Islet precursor cell (in vitro differentiated cells): ENCODE data around the gene SH3YL1.

Experiments used
- DNase-seq: peaks from one replicate; pipeline ENCODE4 v3.0.0-alpha.2; 2018

The SH3YL1 gene

DNA sequence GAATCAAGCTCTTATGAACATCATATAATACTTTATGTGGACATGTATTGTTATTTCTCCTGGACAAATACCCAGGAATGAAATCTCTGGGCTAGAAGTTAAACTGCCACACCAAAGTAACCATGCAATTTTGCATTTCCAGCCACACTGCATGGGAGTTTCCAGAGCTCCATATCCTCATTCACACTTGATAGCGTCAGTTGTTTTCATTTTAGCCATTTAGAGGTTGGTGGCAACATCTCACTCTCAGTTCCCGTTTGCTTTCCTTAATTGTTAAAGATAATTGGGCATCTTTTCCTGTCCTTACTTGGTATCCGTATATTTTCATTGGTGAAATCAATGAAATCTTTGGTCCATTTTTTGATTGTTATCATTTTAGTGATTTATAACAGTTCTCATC, 47.8 kb downstream of the SH3YL1 start:
- DNase-seq = no peak

DNA sequence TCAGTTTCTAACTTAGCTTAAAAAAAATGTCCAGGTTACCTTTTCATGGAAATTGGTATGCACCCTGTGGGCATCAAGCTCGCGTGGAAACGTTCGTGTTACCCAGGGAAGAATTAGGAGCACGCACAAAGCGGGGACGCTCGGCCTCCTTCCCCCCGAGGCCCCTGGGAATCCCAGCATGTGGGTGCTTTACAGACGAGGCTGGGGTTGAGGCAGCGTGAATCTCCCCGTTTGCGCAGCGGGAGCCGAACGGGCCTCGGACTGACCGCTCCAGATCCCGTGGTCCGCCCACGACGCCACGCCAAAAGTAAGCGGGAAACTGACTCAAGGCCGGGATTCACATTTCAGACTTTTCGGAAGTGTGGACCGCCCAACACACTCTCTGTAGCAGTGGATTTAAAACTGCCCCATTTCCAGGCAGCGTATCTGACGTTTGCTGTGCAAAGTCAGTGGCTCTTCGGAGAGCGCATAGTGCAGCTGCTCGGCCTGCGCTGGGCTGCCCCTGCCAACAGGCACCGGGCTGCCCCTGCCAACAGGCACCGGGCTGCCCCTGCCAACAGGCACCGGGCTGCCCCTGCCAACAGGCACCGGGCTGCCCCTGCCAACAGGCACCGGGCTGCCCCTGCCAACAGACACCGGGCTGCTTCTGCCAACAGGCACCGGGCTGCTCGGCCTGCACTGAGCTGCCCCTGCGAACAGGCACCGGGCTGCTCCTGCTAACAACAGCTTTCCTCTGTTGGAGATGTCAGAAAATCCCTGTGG, 49.7 kb downstream of the SH3YL1 start:
- DNase-seq = no peak

DNA sequence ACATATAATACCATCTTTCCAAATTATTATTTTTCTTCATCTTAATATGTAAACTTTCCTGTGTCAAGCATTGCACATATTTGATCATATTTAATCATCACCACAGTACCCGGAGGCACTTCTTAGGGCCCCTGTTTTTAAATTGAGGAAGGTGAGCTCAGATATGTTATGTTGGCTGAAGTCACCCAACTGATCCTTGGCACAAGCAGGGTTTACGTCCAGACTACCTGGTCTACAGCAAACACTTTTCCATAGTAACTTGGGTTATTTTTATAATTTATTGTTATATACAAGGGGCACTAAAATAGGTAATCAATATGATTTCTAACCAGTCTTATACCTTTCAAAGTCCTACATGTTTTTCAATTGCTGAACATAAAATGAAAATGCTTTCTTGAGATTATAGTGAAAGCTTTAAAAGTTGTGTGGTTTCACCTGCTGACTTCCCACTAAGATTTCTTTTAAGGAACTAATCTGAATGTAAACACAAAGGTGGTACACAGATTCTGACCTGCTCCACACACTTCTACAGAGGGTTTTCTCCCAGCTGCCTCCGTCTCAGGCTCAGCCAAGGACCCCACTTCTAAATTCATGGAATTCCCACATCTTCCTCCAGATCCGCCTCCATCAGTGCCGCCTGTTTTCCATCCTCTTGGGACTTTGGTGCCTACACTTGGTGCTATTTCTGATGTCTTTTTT, 52.2 kb downstream of the SH3YL1 start:
- DNase-seq = no peak

DNA sequence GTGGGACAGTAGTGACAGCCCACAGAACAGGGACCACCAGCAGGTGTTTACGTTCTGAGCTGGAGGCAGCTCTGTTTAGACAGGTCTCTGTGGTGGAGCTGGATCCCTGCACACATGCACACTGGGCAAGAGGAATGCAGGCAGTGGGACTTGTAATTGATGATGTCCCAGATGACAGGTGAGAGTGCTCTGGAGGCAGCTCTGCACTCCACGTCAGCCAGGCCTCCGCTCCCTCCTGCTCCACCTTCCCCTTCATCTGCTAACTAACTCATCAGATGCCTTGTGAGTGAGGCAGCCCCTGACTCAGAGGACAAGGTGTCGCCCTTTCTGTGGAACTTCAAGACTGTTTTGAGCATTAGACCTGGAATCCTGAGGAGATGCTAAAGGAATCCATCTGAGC, 53.2 kb downstream of the SH3YL1 start:
- DNase-seq = peak; percentile 71

DNA sequence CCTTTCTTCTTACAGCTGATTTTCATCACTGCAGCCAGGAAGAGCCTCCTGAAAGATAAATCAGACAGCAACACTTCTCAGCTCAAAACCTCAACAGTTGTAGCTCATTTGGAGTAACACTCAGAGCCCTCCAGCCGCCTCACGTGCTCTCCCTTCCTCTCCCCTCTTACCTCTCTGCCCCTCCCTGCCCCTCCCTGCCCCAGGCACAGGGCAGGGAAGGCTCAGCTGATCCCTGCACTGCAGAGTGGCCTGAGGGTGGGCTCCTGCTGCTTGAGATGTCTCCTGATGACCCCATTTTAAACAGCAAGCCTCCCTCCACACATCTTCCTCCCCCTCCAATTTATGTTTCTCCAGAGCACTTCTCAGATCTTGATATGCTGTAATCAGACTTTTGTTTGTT, 54.4 kb downstream of the SH3YL1 start:
- DNase-seq = no peak

DNA sequence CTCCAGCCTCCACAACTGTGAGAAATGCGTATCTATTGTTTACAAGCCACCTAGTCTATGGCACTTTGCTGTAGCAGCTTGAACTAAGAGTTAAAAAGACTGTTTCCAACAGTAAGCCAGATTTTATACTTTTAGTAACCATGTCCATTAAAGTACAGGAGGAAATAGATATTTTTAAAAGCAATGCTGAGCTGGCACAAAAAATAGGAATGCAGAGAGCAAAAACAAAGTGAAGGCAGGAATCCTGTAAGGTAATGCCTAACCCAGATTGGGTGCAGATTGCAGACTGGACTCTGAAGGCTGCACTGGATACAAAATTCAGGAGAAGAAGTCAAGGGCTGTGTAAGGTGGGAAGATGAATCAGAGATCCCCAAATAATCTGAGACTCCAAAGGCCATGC, 55.5 kb downstream of the SH3YL1 start:
- DNase-seq = no peak

DNA sequence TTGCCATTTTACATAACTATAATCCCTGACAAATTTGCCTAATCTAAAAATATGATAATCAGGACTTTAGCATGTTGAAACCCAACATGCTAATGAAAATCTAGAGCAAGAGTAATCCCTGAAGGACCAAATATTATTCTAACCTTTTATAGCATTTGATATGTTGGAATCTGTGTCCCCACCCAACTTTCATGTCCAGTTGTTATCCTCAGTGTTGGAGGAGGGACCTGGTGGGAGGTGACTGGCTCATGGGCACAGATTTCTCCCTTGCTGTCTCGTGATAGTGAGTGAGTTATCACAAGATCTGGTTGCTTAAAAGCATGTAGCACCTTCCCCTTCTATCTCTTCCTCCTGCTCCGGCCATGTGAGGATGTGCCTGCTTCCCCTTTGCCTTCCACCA, 59.8 kb downstream of the SH3YL1 start:
- DNase-seq = no peak

DNA sequence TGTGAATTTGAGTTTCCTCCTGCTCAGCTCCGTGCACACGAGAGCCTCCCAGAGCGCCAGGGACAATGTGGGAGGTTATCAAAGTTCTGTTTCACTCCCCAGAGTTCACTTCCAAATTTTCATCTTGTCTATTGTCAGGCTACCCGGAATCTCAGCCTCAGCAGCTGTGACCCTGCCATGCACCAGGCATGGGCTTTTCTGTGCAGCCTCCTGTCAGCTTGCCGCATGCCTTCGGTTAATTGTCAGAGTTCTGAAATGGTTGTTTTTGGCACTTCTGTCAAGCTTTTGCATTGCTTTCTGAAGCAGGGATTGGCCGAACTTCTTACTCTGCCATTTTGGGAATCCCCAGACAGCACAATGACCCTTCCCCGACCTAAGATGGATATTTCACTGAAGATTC, 60.4 kb downstream of the SH3YL1 start:
- DNase-seq = no peak

DNA sequence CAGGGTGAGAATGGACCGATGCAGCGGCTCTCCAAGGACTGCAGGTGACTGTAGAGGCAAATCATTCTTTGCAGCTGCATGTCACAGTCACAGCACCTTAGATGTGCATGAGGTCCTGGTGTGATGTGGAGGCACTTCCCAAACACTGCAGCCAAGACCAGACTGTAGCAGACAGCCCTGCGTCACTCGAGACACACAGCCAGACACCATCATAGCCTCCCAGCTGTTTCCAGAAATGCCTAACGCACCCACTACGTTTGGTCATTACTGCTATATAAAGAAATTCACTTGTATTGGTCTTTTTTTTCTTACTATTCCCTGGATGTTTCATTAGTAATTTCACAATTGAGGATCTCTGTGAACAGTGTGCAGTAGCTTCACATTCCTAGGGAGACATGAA, 60.9 kb downstream of the SH3YL1 start:
- DNase-seq = no peak

DNA sequence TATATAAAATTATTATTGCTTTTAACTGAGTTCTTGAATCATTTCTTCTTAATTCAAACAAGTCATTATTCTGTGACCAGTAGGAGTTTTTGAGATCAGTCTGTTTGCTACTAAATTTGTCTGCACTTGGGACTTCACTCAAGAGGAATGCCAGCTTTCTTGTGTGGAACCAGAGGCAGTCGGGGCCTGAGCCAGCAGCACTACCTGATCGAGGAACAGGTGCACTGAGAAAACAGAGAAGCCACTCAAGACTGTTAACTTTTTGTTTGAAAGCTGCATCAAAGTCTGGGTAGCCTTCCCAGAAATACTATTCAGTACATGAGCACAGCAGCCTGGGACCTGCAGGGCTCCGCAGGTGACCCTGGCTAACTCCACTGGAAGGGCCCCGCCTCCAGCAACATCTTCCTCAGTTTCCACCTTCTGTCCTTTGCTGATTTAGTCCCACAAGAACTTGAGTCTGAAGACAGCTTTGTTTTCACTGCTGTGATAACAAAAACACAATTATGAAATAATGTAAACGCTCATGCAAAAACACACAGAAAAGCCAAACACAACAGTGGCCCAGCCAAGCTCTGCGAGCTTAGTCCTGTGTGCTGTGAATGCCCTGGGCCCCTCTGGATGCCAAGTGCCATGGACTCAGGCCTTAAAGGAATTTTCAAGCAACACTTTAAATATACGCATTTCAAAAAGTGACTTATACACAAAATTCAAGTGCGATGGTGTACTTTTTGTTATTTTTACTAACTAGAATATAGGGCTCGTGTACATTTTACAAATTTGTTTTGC, 62.0 kb downstream of the SH3YL1 start:
- no peak for DNase-seq

DNA sequence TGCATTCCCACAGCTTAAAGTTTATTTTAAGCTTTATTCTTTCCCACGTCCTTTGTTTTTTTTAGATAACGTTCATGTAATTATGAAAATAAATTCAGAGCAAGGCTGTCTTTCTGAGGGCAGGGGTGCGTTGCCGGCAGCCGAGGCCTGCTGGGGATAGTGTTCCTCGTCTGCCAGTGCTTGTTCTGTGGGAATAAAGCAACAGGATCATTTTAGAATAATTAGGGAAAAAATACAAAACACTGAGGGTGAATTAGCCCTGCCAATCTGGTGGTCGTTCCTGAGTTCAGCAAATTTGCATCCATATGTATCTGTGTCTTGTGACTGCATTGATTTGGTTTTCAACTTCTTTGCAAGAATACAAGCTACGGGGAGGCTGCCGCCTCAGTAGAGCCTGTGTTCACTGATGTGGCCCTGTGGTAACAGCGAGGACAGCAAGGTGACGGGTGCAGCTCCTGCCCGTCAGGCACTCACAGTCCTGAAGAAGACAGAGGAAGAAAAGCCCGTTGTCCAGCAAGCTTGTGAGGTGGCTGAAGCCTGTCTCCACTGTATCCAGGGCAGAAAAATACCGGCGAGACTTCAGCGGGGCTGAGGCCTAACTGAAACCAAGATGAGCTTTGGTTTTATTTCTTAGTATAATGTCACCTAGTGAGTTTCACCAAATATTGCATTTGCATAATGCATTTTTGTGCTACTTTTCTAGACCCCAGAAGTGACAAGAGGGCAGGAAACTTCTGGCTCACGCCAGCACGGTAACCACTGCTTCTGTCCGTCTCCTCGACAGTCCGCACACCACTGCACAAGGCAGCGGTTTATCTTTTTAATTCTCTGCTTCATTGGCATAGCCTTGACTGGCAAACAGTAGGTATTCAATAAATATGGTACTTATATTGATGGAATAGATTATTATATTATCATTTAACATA, 64.5 kb downstream of the SH3YL1 start:
- no peak for DNase-seq

DNA sequence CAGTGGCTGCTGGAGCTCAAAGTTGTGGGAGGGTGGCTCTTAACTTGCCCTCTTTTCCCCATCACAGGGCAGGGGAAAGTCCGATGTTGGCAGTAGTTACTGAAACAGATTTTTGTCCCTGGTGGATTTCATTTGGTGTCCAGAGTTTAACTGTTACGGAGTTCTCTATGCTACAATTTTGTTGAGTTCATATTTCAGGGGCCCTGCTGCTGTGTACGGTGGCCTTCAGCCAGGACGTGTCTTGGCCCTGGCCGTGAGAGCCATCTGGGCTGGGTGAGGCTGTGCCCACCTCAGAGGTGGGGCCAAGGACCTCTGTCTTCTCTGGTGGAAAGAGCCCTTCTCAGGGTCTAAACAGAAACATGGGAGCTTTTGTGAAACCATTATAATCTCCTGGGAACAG, 67.4 kb downstream of the SH3YL1 start:
- DNase-seq = no peak

DNA sequence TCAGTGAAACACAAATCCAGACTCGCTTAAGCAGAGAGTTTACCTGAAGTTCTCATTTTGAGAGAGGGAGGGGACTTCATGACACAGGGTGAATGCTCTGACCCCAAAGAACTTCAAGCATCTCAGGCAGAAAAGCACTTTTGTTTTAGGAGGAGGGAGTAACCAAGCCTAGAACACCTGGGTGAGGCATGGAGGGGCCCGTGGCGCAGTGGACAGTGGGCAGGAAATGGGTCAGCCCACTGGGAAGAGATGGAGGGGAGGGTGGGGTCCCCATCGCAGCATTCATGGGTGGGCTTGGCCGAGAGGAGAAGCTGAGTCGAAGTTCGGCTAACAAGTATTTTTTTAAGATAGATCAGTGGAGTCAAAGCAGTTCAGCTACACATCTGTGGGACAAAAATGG, 67.9 kb downstream of the SH3YL1 start:
- no peak for DNase-seq

DNA sequence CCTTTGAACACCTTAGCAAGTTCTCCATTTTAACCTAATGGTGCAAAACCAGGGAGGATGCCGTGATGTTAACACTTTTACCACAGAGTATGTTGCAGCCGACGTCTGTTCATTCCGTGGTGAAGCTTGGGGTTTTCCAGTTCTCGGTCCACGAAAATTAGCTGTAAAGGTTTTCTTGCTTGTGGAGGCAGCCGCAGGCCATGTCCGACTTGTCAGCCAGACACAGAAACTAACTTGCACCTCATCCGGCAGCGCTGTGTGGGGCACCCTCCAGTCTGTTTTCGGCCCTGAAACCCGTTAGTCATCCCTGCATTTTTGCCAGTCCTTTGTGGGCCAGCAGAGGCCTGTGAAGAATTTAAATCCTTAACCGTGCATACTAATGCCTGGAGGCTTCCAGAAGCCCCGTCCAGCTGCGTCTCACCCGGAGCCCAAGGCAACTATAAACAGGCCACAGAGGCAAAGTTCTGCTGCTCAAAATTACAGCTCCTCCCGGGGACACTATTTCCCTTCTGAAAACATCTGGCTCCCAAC, 70.6 kb downstream of the SH3YL1 start:
- peak; percentile 81 for DNase-seq

DNA sequence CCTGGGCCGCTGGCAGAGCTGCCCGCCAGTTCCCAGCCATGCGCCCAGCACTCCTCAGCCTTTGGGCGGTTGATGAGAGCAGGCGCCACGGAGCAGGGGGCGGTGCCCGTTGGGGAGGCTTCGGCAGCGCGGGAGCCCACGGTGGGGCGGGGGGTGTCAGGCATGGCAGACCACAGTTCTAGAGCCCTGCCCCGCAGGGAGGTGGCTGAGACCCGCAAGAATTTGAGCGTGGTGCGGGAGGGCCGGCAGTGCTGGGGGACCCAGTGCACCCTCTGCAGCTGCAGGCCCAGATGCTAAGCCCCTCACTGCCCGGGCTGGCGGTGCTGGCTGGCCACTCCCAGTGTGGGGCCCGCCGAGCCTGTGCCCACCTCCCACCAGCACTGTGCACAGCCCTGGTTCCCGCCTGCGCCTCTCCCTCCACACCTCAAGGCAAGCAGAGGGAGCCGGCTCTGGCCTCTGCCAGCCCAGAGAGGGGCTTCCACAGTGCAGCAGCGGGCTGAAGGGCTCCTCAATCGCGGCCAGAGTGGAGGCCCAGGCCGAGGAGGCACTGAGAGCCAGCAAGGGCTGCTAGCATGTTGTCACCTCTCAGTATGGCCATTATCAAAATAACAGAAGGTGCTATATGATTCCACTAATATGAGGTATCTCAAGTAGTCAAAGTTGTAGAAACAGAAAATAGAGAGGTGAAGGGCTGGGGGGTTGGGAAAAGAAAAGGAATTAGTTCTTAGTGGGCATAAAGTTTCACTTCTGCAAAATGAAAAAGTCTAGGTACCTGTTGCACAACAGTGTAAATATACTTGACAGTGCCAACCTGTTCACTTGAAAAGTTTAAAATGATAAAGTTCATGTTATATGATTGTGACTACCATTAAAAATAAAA, 72.3 kb downstream of the SH3YL1 start:
- DNase-seq = no peak

DNA sequence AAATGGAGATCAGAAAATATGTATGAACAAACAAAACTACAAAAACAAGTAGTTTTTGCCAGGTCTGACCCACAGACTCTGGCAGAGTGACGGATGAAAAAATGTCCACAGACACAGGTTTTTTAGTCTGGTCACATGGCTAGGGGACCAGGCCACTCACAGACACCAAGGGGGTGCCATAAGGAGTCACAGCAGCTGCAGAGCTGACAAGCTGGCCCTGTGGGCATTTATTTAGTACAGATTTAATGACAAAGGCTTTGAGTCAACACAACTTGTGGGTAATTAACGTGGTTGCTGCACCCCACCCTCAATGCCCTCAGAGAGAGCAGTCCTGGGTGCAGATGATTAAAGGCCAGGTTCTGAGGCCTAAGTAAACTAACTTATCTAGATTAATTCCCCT, 76.0 kb downstream of the SH3YL1 start:
- DNase-seq = no peak

DNA sequence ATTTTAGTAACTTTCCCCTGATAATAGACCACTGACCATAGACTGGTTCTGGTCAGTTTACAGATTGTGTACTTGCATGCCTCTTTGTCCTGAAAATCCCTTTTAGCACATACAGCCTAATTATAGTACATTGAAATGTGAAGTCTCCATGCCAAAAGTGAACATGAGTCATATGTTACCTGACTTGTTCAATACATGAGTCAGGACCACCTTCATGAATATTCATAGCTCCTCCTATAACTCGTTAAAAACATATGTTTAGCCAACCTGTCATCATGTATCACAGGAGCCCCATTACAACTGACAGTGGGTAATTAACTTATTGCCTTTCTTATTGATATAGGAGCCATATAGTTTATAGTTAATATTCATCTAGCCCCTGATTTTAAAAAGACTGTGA, 78.6 kb downstream of the SH3YL1 start:
- DNase-seq = no peak

DNA sequence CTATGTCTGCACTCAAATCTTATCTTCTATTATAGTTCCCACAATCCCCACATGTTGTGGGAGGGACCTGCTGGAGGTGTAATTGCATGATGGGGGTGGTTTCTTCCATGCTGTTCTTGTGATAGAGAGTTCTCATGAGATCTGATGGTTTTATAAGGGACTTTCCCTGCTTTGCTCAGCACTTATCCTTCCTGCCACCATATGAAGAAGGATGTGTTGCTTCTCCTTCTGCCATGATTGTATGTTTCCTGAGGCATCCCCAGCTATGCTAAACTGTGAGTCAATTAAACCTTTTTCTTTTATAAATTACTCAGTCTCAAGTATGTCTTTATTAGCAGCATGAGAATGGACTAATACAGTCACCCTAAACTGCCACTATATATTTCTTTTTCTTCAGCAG, 79.1 kb downstream of the SH3YL1 start:
- no peak for DNase-seq

DNA sequence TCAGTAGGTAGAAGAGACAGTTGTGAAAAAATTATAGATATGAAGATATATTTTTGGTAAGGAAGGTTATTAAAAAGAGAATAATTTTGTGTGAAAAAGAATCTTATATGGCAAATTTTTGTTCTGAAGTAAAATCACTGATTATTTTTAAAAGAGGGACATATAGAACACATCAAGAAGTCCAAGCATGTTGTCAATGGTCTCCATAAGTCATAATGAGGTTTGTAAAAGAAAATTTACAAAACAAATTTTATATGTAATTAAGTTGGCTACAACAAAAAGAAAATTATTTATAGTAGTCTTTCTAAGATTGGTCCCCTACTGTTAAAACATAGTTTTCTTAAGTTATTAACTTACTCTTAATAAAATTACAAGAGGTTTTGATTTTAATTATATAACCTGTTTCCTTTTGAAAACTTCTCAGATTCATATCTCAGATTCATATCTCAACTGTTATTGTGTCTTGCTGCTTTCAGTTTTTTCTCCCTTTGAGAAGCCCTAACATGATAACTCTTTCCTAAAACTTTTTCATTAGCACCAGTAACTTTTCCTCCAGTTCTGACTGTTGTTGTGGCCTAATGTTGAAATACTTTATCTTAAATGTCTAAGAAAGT, 81.2 kb downstream of the SH3YL1 start:
- DNase-seq = no peak

DNA sequence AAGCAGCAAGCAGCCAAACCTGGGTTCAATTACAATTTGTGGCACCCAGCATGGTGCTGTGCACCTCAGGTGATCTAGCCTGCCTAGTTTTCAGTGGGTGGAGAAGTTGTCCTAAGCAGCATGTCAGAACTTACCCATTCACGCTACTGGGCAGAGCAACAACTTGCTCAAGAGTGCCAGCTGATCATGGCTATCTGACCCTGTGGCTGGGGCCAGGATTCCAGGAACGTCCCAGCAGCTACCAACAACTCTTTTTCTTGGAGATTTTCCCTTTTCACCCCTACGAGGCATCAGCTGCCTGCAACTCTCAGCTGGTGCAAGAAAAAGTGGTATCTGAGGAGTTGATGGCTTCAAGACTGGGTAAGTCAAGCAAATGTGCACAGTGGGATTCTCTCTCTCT, 83.5 kb downstream of the SH3YL1 start:
- no peak for DNase-seq

DNA sequence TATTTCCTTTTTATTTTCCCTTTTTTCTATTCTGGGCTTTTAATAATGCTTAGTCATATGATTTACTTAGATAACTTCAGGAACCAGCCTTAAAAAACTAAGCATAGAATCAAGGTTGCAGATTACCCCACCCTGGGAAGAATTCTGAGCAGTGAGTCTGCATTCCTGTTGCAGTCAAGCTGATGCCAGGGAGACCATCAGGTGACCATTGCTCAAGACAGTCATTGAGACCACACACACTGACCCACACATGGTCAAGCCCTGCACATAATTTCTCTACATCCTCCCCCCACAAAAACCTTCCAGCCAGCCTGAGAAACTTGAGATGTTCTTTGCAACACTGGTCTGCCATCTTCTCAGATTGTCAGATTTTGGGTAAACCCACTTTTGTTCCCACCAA, 83.9 kb downstream of the SH3YL1 start:
- DNase-seq = no peak
